BLaER1 treated with 17β-estradiol and CSF1 and Interleukin-3, amounts not matched to agents 10 nM and 100 nM (cell line): ENCODE data around the gene CTNS.
A peak's percentile ranks its signal among the peaks of the same experiment; 100 is the strongest.

ENCODE experiments used
- H3K27ac ChIP-seq, 11 experiments: shearing (Covaris generic); formaldehyde crosslinking; 2 replicates each; pipeline ENCODE4 v1.8.1; 2022
- H3K27me3 ChIP-seq, 11 experiments: shearing (Covaris generic); formaldehyde crosslinking; 2 replicates each; pipeline ENCODE4 v1.8.1; 2022
- H3K36me3 ChIP-seq, 11 experiments: shearing (Covaris generic); formaldehyde crosslinking; 2 replicates each; pipeline ENCODE4 v1.8.1; 2022
- H3K4me1 ChIP-seq, 10 experiments: shearing (Covaris generic); formaldehyde crosslinking; 2 replicates each; pipeline ENCODE4 v1.8.1; 2022
- H3K4me2 ChIP-seq, 11 experiments: shearing (Covaris generic); formaldehyde crosslinking; 2 replicates each; pipeline ENCODE4 v1.8.1; 2022
- H3K4me3 ChIP-seq, 10 experiments: shearing (Covaris generic); formaldehyde crosslinking; 2 replicates each; pipeline ENCODE4 v1.8.1; 2022
- H3K9ac ChIP-seq, 11 experiments: shearing (Covaris generic); formaldehyde crosslinking; 2 replicates each; pipeline ENCODE4 v1.8.1; 2022
- H3K9me3 ChIP-seq, 11 experiments: shearing (Covaris generic); formaldehyde crosslinking; replicated peaks in 1 of 11; 2 replicates each; pipeline ENCODE4 v1.8.1; 2022
- H4K20me1 ChIP-seq, 11 experiments: shearing (Covaris generic); formaldehyde crosslinking; 2 replicates each; pipeline ENCODE4 v1.8.1; 2022
- Cebpa-rat ChIP-seq, 11 experiments: shearing (Covaris generic); IDR thresholded peaks; 2 replicates each; pipeline ENCODE4 v1.8.1; 2022

Gene CTNS

DNA sequence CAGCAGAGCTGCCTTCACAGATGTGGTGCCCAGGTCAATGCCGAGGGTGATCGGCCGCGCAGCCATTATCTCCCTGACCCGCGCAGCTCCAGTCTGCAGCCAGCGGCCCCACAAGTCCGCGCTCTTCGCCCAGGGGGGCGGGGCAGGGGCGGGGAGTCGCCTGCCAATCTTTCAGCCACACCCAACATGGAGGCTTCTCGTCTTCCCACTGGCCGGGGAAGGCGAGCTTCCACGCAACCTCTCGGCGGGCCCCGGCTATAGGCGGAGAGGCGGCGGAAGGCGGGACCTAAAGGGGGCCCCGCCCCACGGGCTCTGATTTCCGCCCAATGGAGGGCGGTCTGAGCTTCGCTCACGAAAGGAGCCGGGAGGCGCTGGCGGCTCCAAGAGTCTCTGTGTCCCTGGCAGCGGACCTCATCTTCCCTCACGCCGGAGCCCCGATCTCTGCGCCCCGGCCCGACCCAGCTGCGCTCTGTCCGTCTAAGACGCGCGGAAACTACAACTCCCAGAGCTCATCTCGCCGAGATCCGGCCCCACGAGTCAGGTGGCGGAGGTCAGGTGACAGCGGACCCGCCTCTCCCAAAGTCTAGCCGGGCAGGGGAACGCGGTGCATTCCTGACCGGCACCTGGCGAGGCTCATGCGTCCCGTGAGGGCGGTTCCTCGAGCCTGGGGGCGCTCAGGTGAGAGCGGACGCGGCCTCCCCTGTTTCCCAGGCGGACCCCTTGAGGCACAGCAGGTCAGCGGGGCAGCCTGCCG lies at the start of gene CTNS, which contains the start of gene SHPK:
CTNS (plus strand) TSS at position 607 of the 754 bp plus-strand sequence. CDS start 3,447 bp downstream, outside the sequence.
SHPK (minus strand) TSS at position 97 of the 754 bp plus-strand sequence; CDS start at position 66, 31 bp downstream.
- no peak for TF ChIP-seq Cebpa-rat (IDR thresholded peaks at IDR 0.05)
- peak within 1 kb of the TSS; percentile 90 to 100 (median 94) for H3K9ac ChIP-seq

GRCh38 chr17:3589784-3590183 lies 46.8 kb upstream of the CTNS start:
- Histone ChIP-seq H3K27ac (peak overlapping the region in 4 of 11 experiments; percentile 32 to 52 (median 44); a peak in 9 of 22 replicates), H3K27me3 (no peaks in the 10 kb centered on the region), H3K4me2 (peak overlapping the region in 9 of 11 experiments; percentile 15 to 84 (median 68); a peak in 17 of 22 replicates)

More for the DNA sequence above, at the start of gene CTNS, which contains the start of gene SHPK:
- H3K36me3 ChIP-seq: peaks cover 0 to 36% (median 22%) of the 10 kb centered on the region in 11 experiments; a peak in 15 of 22 replicates
- peak within 1 kb of the TSS; percentile 77 to 99 (median 94) for H3K4me3 ChIP-seq
- peak within 1 kb of the TSS; percentile 78 to 98 (median 94) for H3K4me2 ChIP-seq
- H3K27me3 ChIP-seq: no peaks in the 10 kb centered on the region
- peak within 1 kb of the TSS; percentile 94 to 100 (median 97) for H3K27ac ChIP-seq
- H3K4me1 ChIP-seq: peaks cover 61 to 83% (median 77%) of the 10 kb centered on the region in 10 experiments
- no peaks in the 10 kb centered on the region; a peak in 3 of 22 replicates for H3K9me3 ChIP-seq
- peaks cover 0 to 20% (median 0%) of the 10 kb centered on the region in 11 experiments; a peak in 7 of 22 replicates for H4K20me1 ChIP-seq

GRCh38 chr17:3590231-3590630 lies 46.3 kb upstream of the CTNS start:
- Histone ChIP-seq H3K27ac (peak overlapping the region in 5 of 11 experiments; percentile 11 to 52 (median 44); a peak in 9 of 22 replicates), H3K4me3 (peak overlapping the region in 1 of 10 experiments; percentile 19; a peak in 1 of 20 replicates), H3K27me3 (no peaks in the 10 kb centered on the region), H3K9me3 (no peaks in the 10 kb centered on the region), H3K4me2 (peak overlapping the region in 9 of 11 experiments; percentile 15 to 84 (median 68); a peak in 17 of 22 replicates), H3K4me1 (peaks cover 0 to 50% (median 30%) of the 10 kb centered on the region in 10 experiments; a peak in 16 of 20 replicates), H3K36me3 (peaks cover 25 to 69% (median 38%) of the 10 kb centered on the region in 11 experiments), H3K9ac (peak overlapping the region in 4 of 11 experiments; percentile 9 to 61 (median 47); a peak in 6 of 22 replicates), H4K20me1 (peaks cover 0 to 27% (median 2%) of the 10 kb centered on the region in 11 experiments; a peak in 6 of 22 replicates)
- no peak for TF ChIP-seq Cebpa-rat (IDR thresholded peaks at IDR 0.05)

More at GRCh38 chr17:3589784-3590183, 46.8 kb upstream of the CTNS start:
- H3K9ac ChIP-seq: peak overlapping the region in 3 of 11 experiments; percentile 42 to 61 (median 52); a peak in 5 of 22 replicates
- peaks cover 25 to 73% (median 38%) of the 10 kb centered on the region in 11 experiments for H3K36me3 ChIP-seq
- no peaks in the 10 kb centered on the region for H3K9me3 ChIP-seq
- TF ChIP-seq Cebpa-rat (IDR thresholded peaks at IDR 0.05): no peak
- H4K20me1 ChIP-seq: peaks cover 0 to 22% (median 0%) of the 10 kb centered on the region in 11 experiments; a peak in 5 of 22 replicates
- peak overlapping the region in 1 of 10 experiments; percentile 19; a peak in 1 of 20 replicates for H3K4me3 ChIP-seq
- peaks cover 0 to 50% (median 29%) of the 10 kb centered on the region in 10 experiments; a peak in 16 of 20 replicates for H3K4me1 ChIP-seq

DNA sequence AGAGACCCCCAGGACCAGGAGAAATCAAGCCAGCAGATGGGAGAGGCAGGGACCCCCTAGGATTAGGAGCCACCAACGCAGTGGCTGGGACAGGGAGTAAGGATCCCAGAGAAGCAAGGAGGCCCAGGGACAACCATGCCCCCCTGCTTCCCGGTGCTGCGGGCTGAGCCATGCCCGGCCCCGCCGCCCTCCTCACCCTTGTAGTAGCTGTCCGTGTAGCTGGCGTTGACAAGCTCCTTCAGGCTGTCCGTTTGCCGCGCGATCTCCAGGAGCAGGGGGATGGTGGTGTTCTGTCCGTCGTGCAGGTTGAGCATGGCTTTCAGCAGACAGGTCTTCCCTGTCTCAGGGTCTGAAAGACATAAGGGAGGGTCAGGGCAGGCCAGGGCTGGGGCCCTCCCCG lies 45.8 kb upstream of the CTNS start:
- Histone ChIP-seq H3K4me1 (peaks cover 0 to 45% (median 27%) of the 10 kb centered on the region in 10 experiments; a peak in 16 of 20 replicates), H3K9me3 (no peaks in the 10 kb centered on the region), H3K4me2 (peak overlapping the region in 9 of 11 experiments; percentile 15 to 84 (median 68); a peak in 16 of 22 replicates), H3K36me3 (peaks cover 25 to 63% (median 33%) of the 10 kb centered on the region in 11 experiments), H3K27ac (peak overlapping the region in 3 of 11 experiments; percentile 11 to 52 (median 44); a peak in 5 of 22 replicates), H3K4me3 (no peak overlapping the region), H4K20me1 (peaks cover 0 to 31% (median 4%) of the 10 kb centered on the region in 11 experiments; a peak in 6 of 22 replicates), H3K27me3 (no peaks in the 10 kb centered on the region), H3K9ac (peak overlapping the region in 4 of 11 experiments; percentile 18 to 61 (median 47); a peak in 4 of 22 replicates)
- no peak for TF ChIP-seq Cebpa-rat (IDR thresholded peaks at IDR 0.05)

DNA sequence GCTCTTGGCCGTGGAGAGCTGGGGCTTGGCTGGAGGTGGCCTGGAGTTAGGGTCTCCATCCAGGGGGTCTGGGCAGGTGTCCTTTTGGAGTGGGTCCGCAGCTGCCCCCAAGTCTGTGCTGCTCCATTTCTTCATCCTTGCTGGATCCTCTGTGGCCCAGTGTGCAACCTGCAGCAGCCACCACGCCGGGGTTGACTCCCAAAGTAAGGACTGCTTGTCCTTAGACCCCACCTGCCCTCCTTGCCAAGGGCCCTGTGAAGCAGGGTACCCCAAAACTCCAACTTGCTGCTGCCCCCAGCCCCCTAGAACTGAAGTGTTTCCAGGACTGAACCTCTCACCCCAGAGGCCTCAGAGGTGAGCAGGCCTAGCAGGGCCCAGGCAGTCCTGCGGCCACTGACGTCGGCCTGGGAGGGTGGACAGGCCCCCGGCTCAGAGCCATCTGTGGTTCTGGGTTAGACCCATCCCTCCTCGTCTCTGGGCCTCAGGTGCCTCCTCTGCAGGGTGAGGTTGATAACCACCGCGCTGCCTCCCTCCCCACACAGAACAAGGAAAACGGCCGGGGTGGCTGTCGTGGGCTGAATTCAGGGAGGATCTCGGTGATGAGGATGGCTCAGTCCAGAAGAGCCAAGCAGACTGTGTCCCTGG lies 44.2 kb upstream of the CTNS start:
- no peak overlapping the region for H3K4me3 ChIP-seq
- no peak overlapping the region for H3K9ac ChIP-seq
- no peaks in the 10 kb centered on the region for H3K9me3 ChIP-seq
- peaks cover 0 to 39% (median 23%) of the 10 kb centered on the region in 10 experiments; a peak in 16 of 20 replicates for H3K4me1 ChIP-seq
- no peaks in the 10 kb centered on the region for H3K27me3 ChIP-seq
- no peak overlapping the region for H3K27ac ChIP-seq
- H4K20me1 ChIP-seq: peaks cover 0 to 45% (median 4%) of the 10 kb centered on the region in 11 experiments; a peak in 7 of 22 replicates
- no peak for TF ChIP-seq Cebpa-rat (IDR thresholded peaks at IDR 0.05)
- H3K4me2 ChIP-seq: no peak overlapping the region
- peaks cover 9 to 48% (median 18%) of the 10 kb centered on the region in 11 experiments; a peak in 21 of 22 replicates for H3K36me3 ChIP-seq

GRCh38 chr17:3593384-3593783 lies 43.2 kb upstream of the CTNS start:
- no peak overlapping the region for H3K4me3 ChIP-seq
- H4K20me1 ChIP-seq: peaks cover 0 to 52% (median 4%) of the 10 kb centered on the region in 11 experiments; a peak in 7 of 22 replicates
- no peaks in the 10 kb centered on the region for H3K9me3 ChIP-seq
- no peak for TF ChIP-seq Cebpa-rat (IDR thresholded peaks at IDR 0.05)
- H3K27me3 ChIP-seq: no peaks in the 10 kb centered on the region
- peaks cover 0 to 33% (median 23%) of the 10 kb centered on the region in 10 experiments; a peak in 16 of 20 replicates for H3K4me1 ChIP-seq
- no peak overlapping the region for H3K4me2 ChIP-seq
- H3K36me3 ChIP-seq: peaks cover 0 to 39% (median 9%) of the 10 kb centered on the region in 11 experiments; a peak in 14 of 22 replicates
- H3K27ac ChIP-seq: no peak overlapping the region
- no peak overlapping the region for H3K9ac ChIP-seq

DNA sequence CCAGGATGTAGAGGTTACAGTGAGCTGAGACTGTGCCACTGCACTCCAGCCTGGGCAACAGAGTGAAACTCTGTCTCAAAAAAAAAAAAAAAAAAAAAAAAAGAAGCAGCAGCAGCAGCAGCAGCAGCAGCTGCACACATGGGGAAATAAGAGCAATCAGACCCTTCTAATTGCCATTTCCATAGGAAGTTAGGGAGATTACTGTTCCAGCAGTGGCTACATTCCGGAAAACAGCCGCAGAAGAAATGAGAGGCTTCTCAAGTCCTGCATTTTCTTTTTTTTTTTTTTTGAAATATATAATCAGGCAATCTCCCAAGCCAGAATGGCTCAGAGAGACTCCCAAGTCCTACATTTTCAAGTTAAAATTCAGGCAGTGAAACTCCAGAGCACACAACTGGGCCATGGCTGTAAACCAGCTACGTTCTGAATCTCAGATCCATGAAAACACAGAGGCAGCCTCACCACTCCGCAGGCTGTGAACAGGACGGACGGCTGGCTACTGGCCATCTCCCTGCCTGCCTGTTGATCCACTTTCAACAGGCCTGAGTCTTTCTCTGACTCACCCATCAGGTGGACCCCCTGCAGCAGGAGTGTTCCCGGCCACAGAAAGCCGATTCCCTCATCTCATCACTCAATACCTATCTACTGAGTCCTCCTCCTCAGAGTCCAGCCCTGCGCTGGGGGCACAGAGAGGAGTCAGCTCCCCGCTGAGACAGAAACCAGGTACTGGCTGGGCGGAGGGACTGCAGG lies 42.3 kb upstream of the CTNS start:
- Histone ChIP-seq H3K9ac (no peak overlapping the region), H3K36me3 (peaks cover 0 to 32% (median 8%) of the 10 kb centered on the region in 11 experiments; a peak in 13 of 22 replicates), H3K4me1 (peaks cover 0 to 27% (median 23%) of the 10 kb centered on the region in 10 experiments; a peak in 16 of 20 replicates), H3K27me3 (no peaks in the 10 kb centered on the region), H3K4me3 (no peak overlapping the region), H4K20me1 (peaks cover 0 to 52% (median 4%) of the 10 kb centered on the region in 11 experiments; a peak in 7 of 22 replicates), H3K27ac (0 out of 22 replicates have a peak overlapping the region, but pooled peaks of 1 of the 11 experiments have one; percentile 8), H3K9me3 (no peaks in the 10 kb centered on the region), H3K4me2 (no peak overlapping the region)
- no peak for TF ChIP-seq Cebpa-rat (IDR thresholded peaks at IDR 0.05)
